Spleen (tissue), 11 donors: ENCODE data around the gene ATP2B3. TPM values are rescaled to one million over a fixed set of nuclear protein-coding genes. Genes with fewer than 3 reads are reported as not detected.

Experiments
- DNase-seq: peaks from one replicate; pipeline ENCODE4 v3.0.0-alpha.2; 2020
- H3K27ac ChIP-seq, 8 donors: fragments of 200-600 bp; sonication (generic) in 7 of 8; 1 replicate in 4 of 8; 2 replicates in 4 of 8; pipeline versions ENCODE4 v1.5.0 to v1.8.0; 2016 to 2021; ENCODE audit warnings: inconsistent platforms in 4 of 8, mild to moderate bottlenecking in 4 of 8, moderate library complexity in 1 of 8
- H3K27me3 ChIP-seq, 7 donors: fragments of 200-600 bp; sonication (generic) in 6 of 7; replicated peaks in 1 of 7; 1 replicate in 4 of 7; 2 replicates in 3 of 7; pipeline versions ENCODE4 v1.5.0 to v1.8.0; 2016 to 2021; ENCODE audit warnings: inconsistent platforms in 3 of 7, mild to moderate bottlenecking in 1 of 7
- H3K36me3 ChIP-seq, 6 donors: fragments of 200-600 bp; sonication (generic) in 5 of 6; 1 replicate in 4 of 6; 2 replicates in 2 of 6; pipeline versions ENCODE4 v1.5.0 to v1.8.0; 2016 to 2021; ENCODE audit warnings: inconsistent platforms in 2 of 6
- H3K4me1 ChIP-seq, 6 donors: fragments of 200-600 bp; sonication (generic) in 5 of 6; 1 replicate in 3 of 6; 2 replicates in 3 of 6; pipeline versions ENCODE4 v1.5.0 to v1.8.0; 2016 to 2021; ENCODE audit warnings: inconsistent platforms in 3 of 6
- H3K4me3 ChIP-seq, 8 donors: fragments of 200-600 bp; sonication (generic) in 7 of 8; 1 replicate in 4 of 8; 2 replicates in 4 of 8; pipeline versions ENCODE4 v1.5.0 to v1.8.0; 2016 to 2021; ENCODE audit warnings: inconsistent platforms in 4 of 8, mild to moderate bottlenecking in 4 of 8, moderate library complexity in 2 of 8
- H3K9me3 ChIP-seq, 8 donors: fragments of 200-600 bp; sonication (generic) in 7 of 8; 1 replicate in 4 of 8; 2 replicates in 4 of 8; pipeline versions ENCODE4 v1.5.0 to v1.8.0; 2016 to 2021; ENCODE audit warnings: inconsistent platforms in 4 of 8
- POLR2A ChIP-seq, 3 donors: fragments of 450-650 bp; IDR thresholded peaks; one replicate each; pipeline ENCODE4 v1.5.1; 2017; ENCODE audit warnings: antibody characterized with exemption in 3 of 3, mild to moderate bottlenecking in 1 of 3
- POLR2AphosphoS5 ChIP-seq, 3 donors: sonication (generic); formaldehyde crosslinking; IDR thresholded peaks; one replicate each; pipeline ENCODE4 v1.5.1; 2017; ENCODE audit warnings: antibody characterized with exemption in 3 of 3
- WGBS, 5 donors: extraction: QIAGEN DNeasy Blood & Tissue Kit in 3 of 5; methylation state at CpG; one replicate each; pipeline versions ENCODE4 v1.1.5 to v1.1.7; 2013 to 2018; 5-methylcytosine and 5-hydroxymethylcytosine counted together
- intact Hi-C: fragments of 100-400 bp; cut with DNase I; formaldehyde crosslinking; loops from one replicate; pipeline ENCODE4 v1.15.0; 2023; ENCODE audit warnings: low total_unique reads
- polyA plus RNA-seq, 3 donors: library from polyadenylated mRNA; stranded (reverse); fragments of 200-250 nt; gene quantifications; one replicate each; pipeline ENCODE4 v1.2.1, GENCODE V29; 2013
- total RNA-seq, 7 donors: library from RNA; depleted of rRNA in 3 of 7; stranded (reverse); fragments of >200 nt in 3 of 7; fragmentation: NEBNext Ultra II Directional in 4 of 7; extraction: Animal tissue kit (Norgen Biotek cat#: 25700) in 4 of 7; gene quantifications; one replicate each; pipeline versions ENCODE4 v1.1.0 to v1.2.1, GENCODE V29; 2016 to 2021
- TF ChIP-seq, protein P1 (sequence below), 11 experiments: fragments of 200-600 bp in 7 of 11; fragments of 450-650 bp in 4 of 11; sonication (generic) in 4 of 11; IDR thresholded peaks in 8 of 11; conservative IDR thresholded peaks in 3 of 11; 1 replicate in 7 of 11; 2 replicates in 4 of 11; pipeline versions ENCODE4 v1.4.0 to v1.8.0; 2016 to 2021; ENCODE audit warnings: antibody characterized with exemption in 11 of 11, inconsistent platforms in 4 of 11, mild to moderate bottlenecking in 1 of 11
- donor health status: healthy with polysubstance abuse.
- donor health status: DM: no; HTN: no; CAD: no; lungs with moderate emphysema.
- donor health status: DM: no; HTN: no; CAD: no.
- donor health status: Bipolar disorder and iron deficiency.
- donor health status: healthy.
- donor health status: DM: no; HTN: no; CAD: no.
- donor health status: DM: yes; HTN: yes; CAD: no.

The ATP2B3 gene
- total and polyA plus RNA-seq, 10 donors, result 0.07 to 0.13 TPM; not detected in 8

DNA sequence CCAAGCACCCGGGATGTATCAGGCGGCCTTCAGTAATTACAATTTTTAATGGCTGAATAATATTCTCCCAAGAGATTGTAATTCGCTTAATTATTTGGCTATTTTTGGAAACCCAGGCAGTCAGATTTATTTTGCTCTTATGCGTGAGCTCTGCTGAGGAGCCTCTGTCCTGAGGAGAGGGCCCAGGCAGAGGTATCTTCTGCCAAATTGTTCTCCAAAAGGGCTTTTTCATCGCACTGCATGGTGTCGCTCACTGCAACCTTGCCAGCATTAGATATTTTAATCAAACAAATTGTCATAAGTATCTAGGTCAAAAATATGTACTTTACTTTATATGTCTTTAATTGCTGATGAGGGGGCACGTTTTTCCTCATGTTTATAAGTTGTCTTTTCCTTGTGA is 5.8 kb downstream of the ATP2B3 start:
- 83 to 93% (median 86%) methylated on average over 7 of the region's 7 CpGs for WGBS, 5 donors
- no peak overlapping the region for H3K4me3 ChIP-seq
- peaks cover 0 to 9% (median 0%) of the 10 kb centered on the region in 6 donors for H3K4me1 ChIP-seq
- peaks cover 0 to 69% (median 20%) of the 10 kb centered on the region in 7 donors for H3K27me3 ChIP-seq
- no peaks in the 10 kb centered on the region for H3K9me3 ChIP-seq
- no peak for DNase-seq
- H3K27ac ChIP-seq, result no peak overlapping the region
- no peaks in the 10 kb centered on the region for H3K36me3 ChIP-seq
- intact Hi-C loops, result no loop called here
- TF ChIP-seq POLR2A (IDR thresholded peaks at IDR 0.05) (no peak), POLR2AphosphoS5 (IDR thresholded peaks at IDR 0.05) (no peak)
- TF ChIP-seq, protein P1, sequence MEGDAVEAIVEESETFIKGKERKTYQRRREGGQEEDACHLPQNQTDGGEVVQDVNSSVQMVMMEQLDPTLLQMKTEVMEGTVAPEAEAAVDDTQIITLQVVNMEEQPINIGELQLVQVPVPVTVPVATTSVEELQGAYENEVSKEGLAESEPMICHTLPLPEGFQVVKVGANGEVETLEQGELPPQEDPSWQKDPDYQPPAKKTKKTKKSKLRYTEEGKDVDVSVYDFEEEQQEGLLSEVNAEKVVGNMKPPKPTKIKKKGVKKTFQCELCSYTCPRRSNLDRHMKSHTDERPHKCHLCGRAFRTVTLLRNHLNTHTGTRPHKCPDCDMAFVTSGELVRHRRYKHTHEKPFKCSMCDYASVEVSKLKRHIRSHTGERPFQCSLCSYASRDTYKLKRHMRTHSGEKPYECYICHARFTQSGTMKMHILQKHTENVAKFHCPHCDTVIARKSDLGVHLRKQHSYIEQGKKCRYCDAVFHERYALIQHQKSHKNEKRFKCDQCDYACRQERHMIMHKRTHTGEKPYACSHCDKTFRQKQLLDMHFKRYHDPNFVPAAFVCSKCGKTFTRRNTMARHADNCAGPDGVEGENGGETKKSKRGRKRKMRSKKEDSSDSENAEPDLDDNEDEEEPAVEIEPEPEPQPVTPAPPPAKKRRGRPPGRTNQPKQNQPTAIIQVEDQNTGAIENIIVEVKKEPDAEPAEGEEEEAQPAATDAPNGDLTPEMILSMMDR (IDR thresholded peaks at IDR 0.05 in 8 of 11, conservative IDR thresholded peaks at IDR 0.05 in 3 of 11), result no peak

DNA sequence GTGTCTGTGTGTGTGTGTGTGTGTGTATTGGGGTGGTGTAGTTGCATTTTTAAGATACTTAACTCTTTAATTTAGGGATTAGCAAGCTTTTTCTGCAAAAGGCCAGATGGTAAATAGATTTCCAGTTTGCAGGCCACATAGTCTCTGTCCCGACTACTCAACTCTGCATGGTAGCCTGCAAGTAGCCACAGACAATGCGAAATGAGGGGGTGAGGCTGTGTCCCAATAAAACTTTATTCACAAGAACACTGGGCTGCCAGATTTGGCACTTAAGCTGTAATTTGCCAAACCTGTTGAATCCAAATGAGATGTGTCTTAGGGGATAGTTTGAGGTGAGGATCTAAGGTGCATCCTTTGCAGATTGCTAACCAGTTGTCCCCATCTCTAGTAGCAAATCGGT is 6.8 kb downstream of the ATP2B3 start:
- Histone ChIP-seq H3K36me3 (no peaks in the 10 kb centered on the region), H3K4me1 (peaks cover 0 to 6% (median 0%) of the 10 kb centered on the region in 6 donors), H3K9me3 (no peaks in the 10 kb centered on the region), H3K27me3 (peaks cover 0 to 60% (median 12%) of the 10 kb centered on the region in 7 donors), H3K4me3 (no peak overlapping the region), H3K27ac (no peak overlapping the region)
- 75 to 97% (median 86%) methylated on average over 3 of the region's 3 CpGs for WGBS, 5 donors
- DNase-seq, result no peak
- TF ChIP-seq POLR2A (IDR thresholded peaks at IDR 0.05), result no peak
- no peak for TF ChIP-seq POLR2AphosphoS5 (IDR thresholded peaks at IDR 0.05)
- TF ChIP-seq, protein P1 (IDR thresholded peaks at IDR 0.05 in 8 of 11, conservative IDR thresholded peaks at IDR 0.05 in 3 of 11), result no peak
- intact Hi-C loops, result no loop called here

DNA sequence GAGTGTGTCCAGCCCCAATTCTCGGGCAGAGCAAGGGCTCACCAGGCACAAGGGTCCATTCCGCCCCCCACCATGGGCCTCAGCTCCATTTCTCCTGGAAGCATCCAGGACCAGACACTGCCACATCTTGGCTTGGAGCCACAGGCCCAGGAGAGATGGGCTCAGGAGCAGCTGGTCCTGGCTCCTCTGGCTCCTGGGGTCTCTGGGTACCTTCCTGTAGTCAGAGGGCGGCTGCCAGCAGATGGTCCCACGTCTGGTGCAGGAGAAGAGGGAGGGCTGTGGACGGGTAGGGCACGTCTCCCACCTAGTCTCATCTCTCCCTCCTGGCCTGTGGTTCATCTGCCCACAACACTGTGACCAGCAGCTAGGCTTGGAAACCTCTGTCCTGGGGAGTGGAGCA is 8.0 kb downstream of the ATP2B3 start:
- intact Hi-C loops, result no loop called here
- Histone ChIP-seq H3K36me3 (no peaks in the 10 kb centered on the region), H3K27me3 (peaks cover 0 to 50% (median 5%) of the 10 kb centered on the region in 7 donors), H3K4me1 (peaks cover 0 to 6% (median 0%) of the 10 kb centered on the region in 6 donors), H3K4me3 (no peak overlapping the region), H3K27ac (no peak overlapping the region), H3K9me3 (no peaks in the 10 kb centered on the region)
- TF ChIP-seq POLR2AphosphoS5 (IDR thresholded peaks at IDR 0.05), result no peak
- TF ChIP-seq, protein P1 (IDR thresholded peaks at IDR 0.05 in 8 of 11, conservative IDR thresholded peaks at IDR 0.05 in 3 of 11), result no peak
- TF ChIP-seq POLR2A (IDR thresholded peaks at IDR 0.05), result no peak
- WGBS, 5 donors, result 62 to 85% (median 80%) methylated on average over 2 to 6 of the region's 6 CpGs
- DNase-seq, result no peak

DNA sequence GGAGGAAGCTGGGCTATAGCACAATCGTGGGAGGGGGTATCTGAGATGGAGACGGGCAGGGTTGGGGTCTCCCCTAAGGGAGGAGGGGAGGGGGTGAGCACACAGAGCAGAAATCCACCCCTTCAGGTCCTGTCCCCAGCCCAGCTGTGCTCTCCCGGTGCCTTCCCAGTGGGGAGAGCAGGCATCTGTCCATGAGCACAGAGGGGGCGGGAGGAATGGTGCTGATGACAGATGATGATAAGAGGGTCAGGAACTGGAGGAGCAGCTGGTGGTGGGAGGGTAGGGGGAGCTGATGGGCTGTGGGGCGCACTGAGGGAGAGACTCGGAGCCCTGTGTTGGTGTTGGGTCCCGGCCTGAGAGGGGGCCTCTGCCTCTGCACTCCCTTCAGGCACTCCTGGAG is 8.6 kb downstream of the ATP2B3 start:
- no peak for DNase-seq
- intact Hi-C loops, result no loop called here
- 58 to 76% (median 65%) methylated on average over 2 to 7 of the region's 7 CpGs for WGBS, 5 donors
- Histone ChIP-seq H3K27ac (no peak overlapping the region), H3K4me3 (no peak overlapping the region), H3K9me3 (no peaks in the 10 kb centered on the region), H3K27me3 (peaks cover 0 to 50% (median 0%) of the 10 kb centered on the region in 7 donors), H3K36me3 (no peaks in the 10 kb centered on the region), H3K4me1 (peaks cover 0 to 5% (median 0%) of the 10 kb centered on the region in 6 donors)
- TF ChIP-seq, protein P1 (IDR thresholded peaks at IDR 0.05 in 8 of 11, conservative IDR thresholded peaks at IDR 0.05 in 3 of 11), result no peak
- TF ChIP-seq POLR2AphosphoS5 (IDR thresholded peaks at IDR 0.05) (no peak), POLR2A (IDR thresholded peaks at IDR 0.05) (no peak)
